Fibroblast of upper back skin (primary cell): ENCODE measurements around the gene ENTPD8.
"Not testable (repeated sequence)": the region's sequence is repeated elsewhere in the genome, so short reads cannot be mapped to it uniquely, and the experiment has no call there.

Experiments
- DNase-seq: peaks from one replicate; pipeline ENCODE4 v3.0.0-alpha.2; 2013

ENTPD8 gene

DNA sequence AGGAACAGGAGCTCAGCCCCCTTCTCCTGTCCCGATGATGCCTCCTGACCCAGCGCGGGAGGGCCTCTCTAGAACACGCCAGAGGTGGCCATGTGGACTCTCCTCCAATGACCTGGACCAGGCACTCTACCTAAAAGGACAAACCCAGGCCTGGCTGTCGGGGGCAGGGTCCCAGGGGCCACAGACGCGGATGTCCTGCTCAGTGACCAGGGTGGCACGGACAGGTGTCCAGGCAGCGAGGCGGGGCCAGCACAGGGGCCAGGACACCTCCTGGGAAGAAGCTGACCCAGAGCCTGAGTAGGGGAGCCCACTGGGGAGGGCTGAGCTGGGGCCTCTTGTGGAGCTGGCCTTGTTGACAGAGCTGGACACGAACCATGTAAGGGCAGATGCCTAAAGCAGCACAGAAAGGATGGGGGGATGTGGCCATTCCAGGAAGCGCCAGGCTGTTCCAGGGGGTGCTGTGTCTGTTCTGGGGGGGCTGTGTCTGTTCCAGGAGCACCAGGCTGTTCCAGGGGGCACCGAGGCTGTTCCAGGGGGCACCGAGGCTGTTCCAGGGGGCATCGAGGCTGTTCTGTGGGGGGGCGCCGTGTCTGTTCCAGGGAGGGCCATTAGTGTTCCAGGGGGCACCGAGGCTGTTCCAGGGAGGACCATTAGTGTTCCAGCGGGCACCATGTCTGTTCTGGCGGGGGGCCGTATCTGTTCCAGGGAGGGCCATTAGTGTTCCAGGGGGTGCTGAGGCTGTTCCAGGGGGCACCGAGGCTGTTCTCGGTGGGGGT is 48.7 kb downstream of the ENTPD8 start:
- no peak for DNase-seq

DNA sequence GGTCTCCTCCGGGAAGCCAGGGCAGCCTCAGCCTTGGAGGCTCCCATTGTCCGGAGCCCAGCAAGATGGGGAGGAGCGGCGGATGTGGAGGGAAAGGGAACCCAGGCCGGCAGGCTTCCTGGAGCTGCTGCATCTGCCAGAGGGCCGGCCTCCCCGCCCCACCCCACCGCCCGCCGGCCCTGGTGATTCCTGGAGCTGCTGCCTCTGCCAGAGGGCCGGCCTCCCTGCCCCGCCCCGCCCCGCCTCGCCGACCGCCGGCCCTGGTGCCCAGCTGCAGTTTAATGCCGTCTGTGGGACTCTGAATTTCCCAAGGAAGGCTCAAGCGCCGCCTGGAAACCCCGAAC is 49.8 kb downstream of the ENTPD8 start:
- no peak for DNase-seq

DNA sequence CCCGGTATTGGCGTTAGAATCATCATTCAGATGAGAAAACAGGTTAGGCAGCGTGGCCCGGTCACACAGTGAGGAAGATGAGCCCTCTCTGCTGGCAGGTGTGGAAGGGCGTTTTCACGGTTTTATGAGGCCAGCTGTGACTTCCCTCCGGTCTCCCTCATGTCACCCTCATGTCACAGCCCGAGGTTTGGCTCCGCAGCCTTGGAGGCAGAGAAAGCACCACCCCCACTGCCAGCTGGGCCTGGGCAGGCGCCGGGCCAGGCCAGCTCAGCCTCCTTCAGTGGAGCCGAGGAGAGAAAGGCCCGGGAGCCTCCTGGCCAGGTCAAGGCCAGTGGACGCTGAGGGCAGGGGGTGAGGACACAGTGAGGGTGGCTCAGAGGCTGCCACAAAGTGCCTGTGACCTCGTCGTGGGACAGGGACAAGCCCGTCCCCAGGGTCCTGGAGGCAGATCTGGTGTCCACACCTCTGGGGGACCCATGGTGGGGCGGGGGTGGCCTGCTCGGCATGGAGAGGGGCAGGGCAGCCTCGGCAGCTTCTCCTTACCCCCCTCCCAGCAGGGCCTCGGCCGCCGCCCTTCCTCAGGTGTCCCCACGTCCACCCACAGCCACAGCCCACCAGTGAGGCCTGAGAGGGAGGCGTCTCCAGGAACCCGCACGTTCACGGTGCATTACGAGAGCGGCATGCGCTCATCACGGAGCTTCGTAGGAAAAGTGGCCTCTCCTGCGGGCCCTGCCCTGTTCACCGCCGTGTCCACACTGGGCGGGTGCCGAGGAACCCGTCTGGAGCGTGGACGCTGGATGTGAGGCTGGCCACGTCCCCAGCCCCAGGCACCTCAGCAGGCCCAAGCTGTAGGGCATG is 50.4 kb downstream of the ENTPD8 start:
- no peak for DNase-seq

DNA sequence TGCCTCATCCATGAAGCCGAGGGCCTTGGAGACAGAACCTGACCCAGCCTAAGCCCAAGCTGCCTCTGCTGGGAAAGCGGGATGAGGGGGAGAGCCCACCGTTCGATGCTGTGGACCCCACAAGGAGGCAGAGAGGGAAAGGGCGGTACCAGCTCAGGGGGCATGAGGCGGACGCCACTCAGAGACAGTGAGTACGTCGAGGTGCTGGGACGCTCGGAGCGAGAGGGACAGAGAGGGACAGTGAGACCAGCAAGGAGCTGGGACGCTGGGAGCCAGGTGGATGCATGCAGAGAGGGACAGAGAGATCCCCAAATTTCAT is 51.8 kb downstream of the ENTPD8 start:
- no peak for DNase-seq

DNA sequence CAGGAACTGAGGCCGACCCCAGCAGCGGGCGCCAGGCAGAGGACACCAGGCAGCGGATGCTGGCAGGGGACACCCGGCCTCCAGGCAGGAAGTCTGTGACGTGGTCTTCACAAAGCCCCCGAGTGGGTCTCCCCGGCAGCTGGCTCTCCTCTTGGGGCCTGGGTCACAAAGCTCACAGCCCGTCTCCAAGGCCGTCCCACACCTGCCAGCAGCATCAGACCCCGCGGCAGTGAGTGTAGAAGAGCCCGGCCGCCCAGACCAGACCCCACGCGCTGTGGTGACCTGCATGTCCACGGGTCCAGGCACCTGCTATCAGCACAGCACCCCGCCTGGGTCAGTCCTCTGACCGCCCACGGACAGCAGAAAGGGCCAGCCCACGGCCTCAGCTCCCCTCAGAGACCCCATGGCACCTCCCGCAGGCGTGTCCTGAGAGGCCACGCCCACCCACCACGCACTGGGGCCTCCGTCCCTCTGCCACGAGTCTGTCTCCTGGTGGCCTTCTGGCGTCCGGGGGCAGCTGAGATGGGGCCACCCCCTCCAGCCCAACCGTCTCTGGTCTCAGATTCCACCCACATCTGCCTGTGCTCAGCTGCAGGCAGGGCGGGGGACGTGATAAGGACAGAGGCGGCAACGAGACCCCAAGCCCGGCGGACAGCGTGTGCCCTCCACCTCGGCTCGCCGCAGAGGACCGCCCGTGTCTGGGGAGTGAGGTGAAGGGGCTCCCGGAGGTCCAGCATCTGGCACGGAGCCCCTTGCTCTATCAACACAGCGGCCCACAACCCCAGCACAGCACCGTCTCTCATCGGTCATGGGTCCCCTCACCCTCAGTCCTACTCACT is 52.3 kb downstream of the ENTPD8 start:
- no peak for DNase-seq

DNA sequence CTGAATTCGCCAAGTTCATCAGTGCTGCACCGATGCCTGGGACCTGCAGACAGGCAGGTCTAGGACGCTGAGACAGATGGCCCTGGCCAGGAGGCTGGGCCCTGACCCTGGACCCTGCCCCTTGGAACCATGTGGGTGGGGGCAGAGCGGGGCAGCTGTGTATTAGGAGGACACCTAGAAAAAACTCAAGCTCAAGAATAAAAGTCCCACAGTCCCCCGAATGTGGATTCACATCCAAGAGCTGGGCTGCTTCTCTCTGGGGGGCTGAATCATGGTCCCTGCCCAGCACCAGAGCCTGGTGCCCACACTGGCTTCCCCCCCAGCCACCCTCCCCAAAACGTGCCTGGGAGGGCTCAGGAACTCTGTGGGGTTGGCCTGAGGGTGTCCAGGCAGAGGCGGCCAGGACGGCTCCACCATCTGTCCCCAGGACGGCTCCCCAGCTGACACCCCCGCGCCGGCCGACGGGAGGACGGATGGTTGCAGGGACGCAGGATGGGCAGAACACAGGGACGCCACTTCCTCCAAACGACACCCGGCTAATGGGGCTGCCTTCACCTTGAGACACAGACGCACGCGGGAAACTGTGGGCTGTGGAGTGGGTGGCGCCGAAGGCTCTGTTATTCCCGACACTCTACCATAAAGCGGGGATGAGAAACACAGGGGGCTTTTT is 53.1 kb downstream of the ENTPD8 start:
- no peak for DNase-seq

DNA sequence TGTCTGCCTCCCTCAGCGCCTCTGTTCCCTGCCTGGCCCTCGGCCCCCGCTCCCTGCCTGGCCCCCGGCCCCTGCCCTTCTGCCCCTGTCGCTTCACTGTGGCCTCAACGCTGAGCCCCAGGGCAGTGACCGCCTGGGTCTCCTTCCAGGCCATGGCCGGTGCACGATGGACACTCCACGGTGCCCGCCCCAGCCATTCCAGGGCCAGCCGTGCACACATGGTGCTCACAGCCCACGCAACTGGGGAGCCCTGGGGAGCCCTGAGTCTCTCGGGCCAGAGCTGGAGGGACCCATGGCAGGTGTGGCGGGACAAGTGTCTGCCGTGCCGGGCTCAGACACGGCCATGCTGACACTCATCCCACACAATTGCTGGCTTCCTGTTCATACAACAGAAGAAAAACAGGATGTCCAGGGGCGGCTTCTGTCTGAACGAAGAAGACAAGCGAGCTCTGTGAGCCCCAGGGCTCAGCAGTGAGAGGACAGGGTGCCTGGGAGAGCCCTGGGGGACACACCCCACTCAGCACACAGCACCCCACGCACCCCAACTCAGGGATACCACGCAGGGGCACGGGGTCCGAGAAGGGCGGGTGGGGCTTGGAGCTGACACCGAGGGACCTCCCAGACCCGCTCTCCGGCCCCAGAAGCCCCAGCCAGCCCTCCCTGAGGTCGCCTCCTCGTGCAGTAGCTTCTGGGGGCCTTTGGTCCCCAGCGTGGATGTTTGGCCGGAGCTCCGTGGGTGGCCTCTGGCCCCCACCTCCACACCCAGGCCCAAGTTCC is 53.9 kb downstream of the ENTPD8 start:
- DNase-seq = no peak

DNA sequence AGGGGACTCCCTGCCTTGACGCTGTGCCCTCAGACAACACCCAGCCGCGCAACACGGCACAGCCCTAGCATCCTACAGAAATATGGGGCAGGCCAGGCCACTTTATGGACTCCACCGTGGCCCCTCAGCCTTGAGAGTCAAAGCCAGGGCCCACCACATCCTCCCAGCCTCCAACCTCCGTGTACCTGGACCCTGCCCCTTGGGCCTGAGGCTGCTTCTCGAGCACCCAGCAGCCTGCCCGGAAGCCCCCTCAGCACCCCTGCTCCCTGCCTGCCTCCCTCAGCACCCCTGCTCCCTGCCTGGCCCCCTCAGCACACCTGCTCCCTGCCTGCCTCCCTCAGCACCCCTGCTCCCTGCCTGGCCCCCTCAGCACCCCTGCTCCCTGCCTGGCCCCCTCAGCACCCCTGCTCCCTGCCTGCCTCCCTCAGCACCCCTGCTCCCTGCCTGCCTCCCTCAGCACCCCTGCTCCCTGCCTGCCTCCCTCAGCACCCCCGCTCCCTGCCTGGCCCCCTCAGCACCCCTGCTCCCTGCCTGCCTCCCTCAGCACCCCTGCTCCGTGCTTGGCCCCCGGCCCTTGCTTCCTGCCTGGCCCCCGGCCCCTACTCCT is 54.5 kb downstream of the ENTPD8 start:
- not testable (repeated sequence) for DNase-seq

DNA sequence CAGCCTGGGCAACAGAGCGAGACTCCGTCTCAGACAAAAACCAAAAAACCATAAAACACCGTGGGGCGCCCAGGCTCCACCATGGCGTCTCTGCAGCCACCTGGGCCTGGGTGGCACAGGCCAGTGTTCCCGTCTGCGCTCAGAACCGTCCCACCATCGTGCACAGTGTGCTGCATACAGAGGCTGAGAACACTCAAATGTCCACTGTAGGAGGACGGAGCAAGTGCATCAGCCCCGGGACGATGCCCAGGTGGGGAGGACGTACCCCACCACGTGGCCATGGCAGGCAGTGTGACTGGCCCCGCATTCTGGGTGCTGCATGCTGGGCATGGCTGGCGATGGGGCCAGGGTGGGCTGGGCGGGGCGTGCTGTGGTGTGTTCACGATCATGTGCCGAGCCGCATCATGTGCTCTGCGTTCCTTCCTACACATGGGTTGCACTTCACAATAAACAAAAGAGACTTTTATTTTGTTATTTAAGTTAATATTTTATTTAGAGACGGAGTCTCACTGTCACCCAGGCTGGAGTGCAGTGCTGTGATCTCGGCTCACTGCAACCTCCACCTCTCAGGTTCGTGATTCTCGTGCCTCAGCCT is 56.0 kb downstream of the ENTPD8 start:
- DNase-seq = no peak
